WERI-Rb-1 (cell line): ENCODE results near the gene ZNF892.

Experiments
- DNase-seq: peaks from one replicate; pipeline ENCODE4 v3.0.0-alpha.2; 2020
- H3K27ac ChIP-seq: fragments of 250-450 bp; sonication (Bioruptor Pico); 2 replicates; pipeline ENCODE4 v1.5.1; 2020; ENCODE audit warnings: mild to moderate bottlenecking, moderate library complexity
- H3K27me3 ChIP-seq: fragments of 250-450 bp; sonication (Bioruptor Pico); 2 replicates; pipeline ENCODE4 v1.5.1; 2021; ENCODE audit warnings: mild to moderate bottlenecking, low read depth, moderate library complexity; ENCODE audit not compliant: insufficient read depth, severe bottlenecking
- H3K36me3 ChIP-seq: fragments of 250-450 bp; sonication (Bioruptor Pico); 2 replicates; pipeline ENCODE4 v1.5.1; 2020; ENCODE audit warnings: mild to moderate bottlenecking, moderate library complexity
- H3K4me3 ChIP-seq: 2 replicates; pipeline ENCODE4 v1.5.1; 2011; ENCODE audit warnings: low read depth, mild to moderate bottlenecking, control low read depth, low read length
- H3K9me3 ChIP-seq: fragments of 250-450 bp; sonication (Bioruptor Pico); 2 replicates; pipeline ENCODE4 v1.5.1; 2021; ENCODE audit warnings: mild to moderate bottlenecking, moderate library complexity; ENCODE audit not compliant: severe bottlenecking
- TF ChIP-seq, protein P1 (sequence below): IDR thresholded peaks from 2 replicates; pipeline ENCODE4 v1.5.1; 2011; ENCODE audit warnings: low read depth, mild to moderate bottlenecking, control low read depth, inconsistent platforms, low read length

ZNF892 gene

DNA sequence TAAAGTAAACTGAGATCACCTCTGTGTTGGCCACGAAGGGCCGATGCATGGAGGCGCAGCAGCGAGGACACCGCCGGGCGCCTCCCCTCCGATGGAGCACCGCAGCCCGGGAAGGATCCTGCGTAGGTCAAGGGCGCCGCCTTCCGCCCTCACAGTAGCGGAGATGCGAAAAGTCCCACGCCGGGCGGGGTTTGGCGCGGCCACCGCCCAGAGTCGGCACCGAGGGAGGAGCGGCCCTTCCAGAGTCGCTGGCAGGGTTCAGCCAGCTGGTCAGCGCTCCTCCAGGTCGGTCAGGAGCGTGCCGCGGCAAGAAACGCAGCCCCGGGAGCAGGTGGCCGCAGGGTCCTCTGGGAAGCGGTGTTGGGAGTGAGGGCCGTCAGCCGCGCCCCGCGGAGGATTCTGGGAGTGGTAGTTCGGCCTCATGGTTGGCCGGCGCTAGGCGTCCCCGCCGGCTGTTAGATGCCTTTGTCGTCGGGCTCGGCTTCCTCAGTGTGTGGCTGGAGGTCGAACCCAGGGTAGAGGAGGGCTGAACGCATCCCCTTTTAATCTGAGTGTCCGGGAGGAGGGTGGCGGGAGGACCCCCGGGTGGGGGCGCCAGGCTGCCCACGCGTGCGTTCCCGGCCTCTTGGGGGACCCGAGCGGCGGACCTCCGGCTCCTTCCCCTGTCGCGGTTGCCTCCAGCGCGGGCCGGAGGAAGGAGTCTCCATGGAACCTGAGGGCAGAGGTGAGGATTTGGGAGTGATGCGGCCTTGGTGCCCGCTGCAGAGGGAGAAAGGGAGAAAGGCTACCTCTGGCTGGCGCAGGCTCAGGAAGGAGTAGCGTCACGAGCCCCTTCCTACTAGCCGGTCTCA is at the start of gene ZNF892:
Gene ZNF892 (plus strand): TSS at position 411 of the 851 bp plus-strand sequence. CDS start 295 bp downstream, at position 706.
- Histone ChIP-seq H3K27me3 (no peaks in the 10 kb centered on the region), H3K4me3 (peak within 1 kb of the TSS; percentile 75), H3K36me3 (peaks cover 34% of the 10 kb centered on the region), H3K9me3 (peaks cover 5% of the 10 kb centered on the region), H3K27ac (peak within 1 kb of the TSS; percentile 82)
- TF ChIP-seq, protein P1, sequence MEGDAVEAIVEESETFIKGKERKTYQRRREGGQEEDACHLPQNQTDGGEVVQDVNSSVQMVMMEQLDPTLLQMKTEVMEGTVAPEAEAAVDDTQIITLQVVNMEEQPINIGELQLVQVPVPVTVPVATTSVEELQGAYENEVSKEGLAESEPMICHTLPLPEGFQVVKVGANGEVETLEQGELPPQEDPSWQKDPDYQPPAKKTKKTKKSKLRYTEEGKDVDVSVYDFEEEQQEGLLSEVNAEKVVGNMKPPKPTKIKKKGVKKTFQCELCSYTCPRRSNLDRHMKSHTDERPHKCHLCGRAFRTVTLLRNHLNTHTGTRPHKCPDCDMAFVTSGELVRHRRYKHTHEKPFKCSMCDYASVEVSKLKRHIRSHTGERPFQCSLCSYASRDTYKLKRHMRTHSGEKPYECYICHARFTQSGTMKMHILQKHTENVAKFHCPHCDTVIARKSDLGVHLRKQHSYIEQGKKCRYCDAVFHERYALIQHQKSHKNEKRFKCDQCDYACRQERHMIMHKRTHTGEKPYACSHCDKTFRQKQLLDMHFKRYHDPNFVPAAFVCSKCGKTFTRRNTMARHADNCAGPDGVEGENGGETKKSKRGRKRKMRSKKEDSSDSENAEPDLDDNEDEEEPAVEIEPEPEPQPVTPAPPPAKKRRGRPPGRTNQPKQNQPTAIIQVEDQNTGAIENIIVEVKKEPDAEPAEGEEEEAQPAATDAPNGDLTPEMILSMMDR: peak; percentile 80
- peak; percentile 97 for DNase-seq

DNA sequence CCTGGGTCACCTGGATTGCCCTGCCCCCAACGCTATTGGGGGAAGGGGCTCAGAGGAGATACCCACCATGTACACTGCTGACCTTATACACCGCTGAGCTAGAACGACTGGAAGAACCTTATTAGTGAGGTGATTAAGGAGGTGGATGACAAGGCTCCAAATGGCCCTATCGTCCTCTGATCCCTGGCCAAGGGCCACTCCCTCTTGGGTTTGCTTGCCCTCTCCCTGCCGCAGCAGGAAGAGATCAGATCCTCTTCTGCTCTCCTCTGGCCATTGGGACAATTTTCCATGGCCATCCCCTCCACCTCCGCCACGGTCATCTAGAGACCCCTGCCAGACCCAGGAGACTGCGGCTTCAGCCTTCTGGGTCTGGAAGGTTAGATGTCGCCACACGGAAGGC is 48.9 kb upstream of the ZNF892 start:
- Histone ChIP-seq H3K9me3 (peaks cover 4% of the 10 kb centered on the region), H3K27ac (peak overlapping the region; percentile 78), H3K36me3 (peaks cover 35% of the 10 kb centered on the region), H3K27me3 (no peaks in the 10 kb centered on the region), H3K4me3 (peak overlapping the region; percentile 79)
- TF ChIP-seq, protein P1: no peak
- DNase-seq: peak; percentile 54

DNA sequence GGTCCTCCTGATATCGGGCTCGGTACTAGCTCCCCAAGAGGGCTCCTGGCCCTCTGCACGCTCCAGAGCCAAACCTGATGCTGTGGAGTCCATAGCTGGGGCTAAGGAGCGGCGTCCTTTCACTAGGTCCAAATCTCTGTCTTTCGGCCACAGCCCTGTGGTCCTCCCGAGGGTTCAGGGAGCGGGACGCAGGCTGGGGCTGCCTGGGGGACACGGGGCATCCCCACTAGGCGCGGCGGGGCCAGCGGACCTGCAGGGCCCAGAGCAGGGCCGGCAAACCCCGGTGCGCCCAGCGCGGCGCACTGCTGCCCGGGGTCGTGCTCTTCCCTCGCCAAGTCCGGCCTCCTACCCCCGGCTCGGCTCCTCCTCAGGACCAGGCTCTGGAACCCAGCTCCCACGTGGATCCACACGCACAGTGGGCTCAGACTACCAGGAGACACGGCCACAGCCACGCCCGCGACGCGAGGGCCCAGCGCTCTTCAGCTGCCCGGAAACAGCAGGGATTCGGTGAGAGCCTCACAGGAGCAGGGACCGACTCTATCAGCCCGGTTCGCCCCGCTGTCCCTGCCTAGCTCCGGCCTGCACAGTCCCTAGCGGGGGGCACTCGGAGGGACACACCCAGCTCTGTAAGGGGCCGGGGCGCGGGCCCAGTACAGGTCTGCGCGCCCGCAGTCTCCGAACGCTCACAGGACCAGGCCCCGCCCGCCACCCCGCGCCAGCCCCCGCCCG is 48.3 kb upstream of the ZNF892 start:
- DNase-seq: peak; percentile 55
- Histone ChIP-seq H3K27ac (peak overlapping the region; percentile 78), H3K9me3 (peaks cover 2% of the 10 kb centered on the region), H3K27me3 (no peaks in the 10 kb centered on the region), H3K36me3 (peaks cover 31% of the 10 kb centered on the region), H3K4me3 (peak overlapping the region; percentile 79)
- TF ChIP-seq, protein P1: no peak

DNA sequence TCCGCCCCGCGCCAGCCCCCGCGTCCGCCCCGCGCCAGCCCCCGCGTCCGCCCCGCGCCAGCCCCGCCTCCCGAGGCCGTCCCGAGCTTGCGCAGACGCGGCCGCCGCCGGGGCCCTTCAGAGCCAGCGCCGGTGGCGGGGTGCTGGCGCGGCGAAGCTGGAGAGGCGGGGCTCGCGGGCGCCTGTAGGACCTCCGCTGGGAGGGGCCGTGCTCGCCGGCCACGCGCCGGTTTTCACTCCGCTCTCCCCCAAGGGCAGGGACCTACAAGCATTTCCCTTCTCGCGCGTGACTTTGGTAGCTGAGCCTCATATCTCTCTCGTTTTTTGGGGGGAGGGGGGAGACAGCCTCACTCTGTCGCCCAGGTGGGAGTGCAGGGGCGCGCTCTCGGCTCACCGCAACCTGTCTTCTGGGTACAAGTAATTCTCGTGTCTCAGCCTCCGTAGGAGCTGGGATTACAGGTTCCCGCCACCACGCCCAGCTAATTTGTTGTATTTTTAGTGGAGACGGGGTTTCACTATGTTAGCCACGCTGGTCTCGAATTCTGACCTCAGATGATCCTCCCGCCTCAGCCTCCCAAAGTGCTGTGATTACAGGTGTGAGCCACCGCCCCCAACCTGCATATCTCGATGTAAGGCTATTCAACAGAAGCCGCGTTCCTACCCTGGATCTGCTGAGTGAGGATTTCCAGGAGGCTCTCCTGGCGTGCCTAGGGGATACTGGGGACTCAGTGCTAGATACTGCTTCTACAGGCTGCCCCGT is 47.5 kb upstream of the ZNF892 start, which contains the start of gene ZNF514:
Gene ZNF514 (minus strand): TSS at position 159 of the 760 bp plus-strand sequence. CDS start 6,595 bp downstream, outside the sequence.
- TF ChIP-seq, protein P1: no peak
- Histone ChIP-seq H3K4me3 (peak within 1 kb of the TSS; percentile 79), H3K27me3 (no peaks in the 10 kb centered on the region), H3K36me3 (peaks cover 23% of the 10 kb centered on the region), H3K27ac (peak within 1 kb of the TSS; percentile 78), H3K9me3 (peaks cover 2% of the 10 kb centered on the region)
- DNase-seq: peak; percentile 76

DNA sequence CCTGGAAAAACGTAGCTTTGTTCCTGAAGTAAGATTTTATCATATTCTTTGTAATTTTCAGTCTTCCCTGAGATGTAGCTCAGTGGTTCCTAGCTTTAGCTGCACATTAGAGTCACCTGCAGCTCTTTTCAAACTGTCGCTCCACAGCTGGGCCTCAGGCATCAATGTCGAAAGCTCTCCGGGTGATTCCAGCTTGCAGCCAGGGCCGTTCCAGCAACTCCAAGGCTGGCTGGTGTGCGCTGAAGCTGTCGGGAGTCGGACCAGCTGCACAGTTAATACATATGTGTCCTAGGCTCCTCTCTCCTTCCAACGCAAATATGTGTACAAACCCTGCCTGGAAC is 42.3 kb upstream of the ZNF892 start:
- DNase-seq: no peak
- Histone ChIP-seq H3K36me3 (no peaks in the 10 kb centered on the region; the same call in 1 of the 2 replicates), H3K4me3 (peak overlapping the region; percentile 70), H3K9me3 (peaks cover 1% of the 10 kb centered on the region), H3K27me3 (no peaks in the 10 kb centered on the region), H3K27ac (peak overlapping the region; percentile 94)
- TF ChIP-seq, protein P1: no peak
